GM13977 (cell line): Measurements from ENCODE around the gene SLC17A9.
"Not testable (repeated sequence)": the region's sequence is repeated elsewhere in the genome, so short reads cannot be mapped to it uniquely, and the experiment has no call there.

Experiments
- DNase-seq: peaks from one replicate; pipeline ENCODE4 v3.0.0; 2012; ENCODE audit warnings: low spot score
- CTCF ChIP-seq: IDR thresholded peaks from 2 replicates; pipeline ENCODE4 v1.5.1; 2012; ENCODE audit warnings: mild to moderate bottlenecking, control low read depth; ENCODE audit not compliant: insufficient read depth; ENCODE audit errors: extremely low read depth, missing control alignments
- in situ Hi-C: fragments of 300-500 bp; cut with MboI; formaldehyde crosslinking; loops from one replicate; pipeline ENCODE4 v1.12.0; 2022; ENCODE audit warnings: low sequenced_read_pairs, low pct_unique_long_range_greater_than_20kb, mixed read lengths, inconsistent platforms; ENCODE audit not compliant: unreplicated experiment

SLC17A9 gene

GRCh38 chr20:62958388-62959100, 6.0 kb downstream of the SLC17A9 start:
- TF ChIP-seq CTCF = no peak
- DNase-seq = no peak
- in situ Hi-C loops = no loop called here

- in situ Hi-C loops = no loop called here
- no peak for DNase-seq
- TF ChIP-seq CTCF = no peak
These were observed 6.8 kb downstream of the SLC17A9 start for GRCh38 chr20:62959101-62959971.

GRCh38 chr20:62959998-62960436, 7.5 kb downstream of the SLC17A9 start:
- in situ Hi-C loops = no loop called here
- no peak for TF ChIP-seq CTCF
- DNase-seq = no peak

GRCh38 chr20:62960446-62961309, 8.2 kb downstream of the SLC17A9 start:
- DNase-seq, in situ Hi-C loops: not testable (repeated sequence)

- no peak for DNase-seq
- in situ Hi-C loops = no loop called here
- no peak for TF ChIP-seq CTCF
These were observed 8.8 kb downstream of the SLC17A9 start for GRCh38 chr20:62961310-62961783.

GRCh38 chr20:62961799-62962198, 9.3 kb downstream of the SLC17A9 start:
- DNase-seq = no peak
- no peak for TF ChIP-seq CTCF
- in situ Hi-C loops = no loop called here
